SK-N-SH (cell line): ENCODE measurements around the gene TPP1. TPM values are rescaled to one million over a fixed set of nuclear protein-coding genes. Genes with fewer than 3 reads are reported as not detected.

Source experiments
- CTCF ChIA-PET: fragments of 300-600, 350-600 bp; formaldehyde crosslinking; extraction: SDS; loops from one replicate; lab custom pipeline; 2021; lab: Yijun Ruan, JAX
- POLR2A ChIA-PET: fragments of 350-600 bp; sonication (Branson Sonifier 250); formaldehyde crosslinking; extraction: SDS; loops from one replicate; lab custom pipeline; 2020; ENCODE audit warnings: antibody characterized with exemption, inconsistent platforms; lab: Yijun Ruan, JAX
- DNase-seq: peaks from one replicate; pipeline ENCODE4 v3.0.0; 2012
- H2AFZ ChIP-seq: fragments of 200-600 bp; sonication (generic); 2 replicates; pipeline ENCODE4 v1.8.1; 2016; ENCODE audit warnings: antibody characterized with exemption, mild to moderate bottlenecking, low read depth
- H3F3A ChIP-seq: fragments of 200-600 bp; sonication (generic); replicated peaks from 2 replicates; pipeline ENCODE3; 2016; ENCODE audit warnings: antibody characterized with exemption, mild to moderate bottlenecking; ENCODE audit not compliant: insufficient read depth
- H3K27ac ChIP-seq, 2 experiments: fragments of 200-500 bp in 1 of 2; fragments of 200-600 bp in 1 of 2; sonication (Bioruptor generic) in 1 of 2; sonication (generic), shearing (Covaris generic) in 1 of 2; 2 replicates each; pipeline versions ENCODE4 v1.5.1 to v1.6.1; 2014 to 2016; ENCODE audit warnings: low read depth in 2 of 2, inconsistent platforms in 1 of 2, low read length in 1 of 2, mild to moderate bottlenecking in 1 of 2, mixed read lengths in 1 of 2
- H3K27me3 ChIP-seq: fragments of 200-600 bp; sonication (generic), shearing (Covaris generic); 2 replicates; pipeline ENCODE4 v1.6.1; 2016; ENCODE audit warnings: mixed run types; ENCODE audit not compliant: insufficient read depth
- H3K36me3 ChIP-seq, 2 experiments: fragments of 200-500 bp in 1 of 2; fragments of 200-600 bp in 1 of 2; sonication (Bioruptor generic) in 1 of 2; sonication (generic) in 1 of 2; replicated peaks in 1 of 2; 2 replicates each; pipeline versions ENCODE3 to v1.5.1; 2014 to 2016; ENCODE audit warnings: low read length in 1 of 2, mild to moderate bottlenecking in 1 of 2; ENCODE audit not compliant: insufficient read depth in 2 of 2, control insufficient read depth in 1 of 2
- H3K4me1 ChIP-seq, 2 experiments: fragments of 200-500 bp in 1 of 2; fragments of 200-600 bp in 1 of 2; sonication (Bioruptor generic) in 1 of 2; sonication (generic), shearing (Covaris generic) in 1 of 2; 2 replicates each; pipeline versions ENCODE4 v1.5.1 to v1.6.1; 2014 to 2016; ENCODE audit warnings: low read depth in 1 of 2, low read length in 1 of 2, mixed run types in 1 of 2; ENCODE audit not compliant: insufficient read depth in 2 of 2, control insufficient read depth in 1 of 2
- H3K4me2 ChIP-seq: fragments of 200-600 bp; sonication (generic), shearing (Covaris generic); 2 replicates; pipeline ENCODE4 v1.6.1; 2017; ENCODE audit warnings: mixed run types
- H3K4me3 ChIP-seq, 2 experiments: fragments of 200-500 bp in 1 of 2; fragments of 200-600 bp in 1 of 2; sonication (Bioruptor generic) in 1 of 2; sonication (generic), shearing (Covaris generic) in 1 of 2; 2 replicates each; pipeline versions ENCODE4 v1.5.1 to v1.8.1; 2014 to 2016; ENCODE audit warnings: low read depth in 2 of 2, inconsistent platforms in 1 of 2, low read length in 1 of 2, mild to moderate bottlenecking in 1 of 2, mixed read lengths in 1 of 2, moderate library complexity in 1 of 2
- H3K79me2 ChIP-seq: fragments of 200-600 bp; sonication (generic); 2 replicates; pipeline ENCODE4 v1.8.1; 2017; ENCODE audit warnings: mild to moderate bottlenecking; ENCODE audit not compliant: insufficient read depth
- H3K9ac ChIP-seq: fragments of 200-600 bp; sonication (generic); 2 replicates; pipeline ENCODE4 v1.6.1; 2017; ENCODE audit warnings: mixed run types
- H3K9me2 ChIP-seq: fragments of 200-600 bp; sonication (generic); 2 replicates; pipeline ENCODE4 v1.6.1; 2017; ENCODE audit warnings: mixed run types
- H3K9me3 ChIP-seq: fragments of 200-600 bp; sonication (generic); 2 replicates; pipeline ENCODE4 v1.6.1; 2017; ENCODE audit warnings: mixed run types, mild to moderate bottlenecking, moderate library complexity
- H4K20me1 ChIP-seq: fragments of 200-600 bp; sonication (generic); 2 replicates; pipeline ENCODE4 v1.6.1; 2017; ENCODE audit warnings: mild to moderate bottlenecking, mixed run types; ENCODE audit not compliant: insufficient read depth
- CHD2 ChIP-seq: fragments of 150-350 bp; IDR thresholded peaks from 2 replicates; pipeline ENCODE4 v1.6.1; 2018; ENCODE audit warnings: low read length; ENCODE audit not compliant: partially characterized antibody
- EP300 ChIP-seq, 2 experiments: IDR thresholded peaks; 2 replicates each; pipeline versions ENCODE4 v1.4.0 to v1.6.1; 2012; ENCODE audit warnings: borderline replicate concordance in 1 of 2, low read depth in 1 of 2, low read length in 1 of 2
- EZH2phosphoT487 ChIP-seq: fragments of 200-600 bp; sonication (generic); IDR thresholded peaks from 2 replicates; pipeline ENCODE4 v1.6.1; 2017; ENCODE audit warnings: low read depth, mixed run types, mild to moderate bottlenecking, antibody characterized with exemption, moderate library complexity, borderline replicate concordance
- FOSL2 ChIP-seq: IDR thresholded peaks from 2 replicates; pipeline ENCODE4 v1.4.0; 2012; ENCODE audit warnings: low read depth, mild to moderate bottlenecking, moderate library complexity, borderline replicate concordance
- FOXJ3 ChIP-seq: sonication (generic); formaldehyde crosslinking; IDR thresholded peaks from 2 replicates; pipeline ENCODE4 v1.5.1; 2020; ENCODE audit warnings: mild to moderate bottlenecking, missing genetic modification reagents
- FOXM1 ChIP-seq: IDR thresholded peaks from 2 replicates; pipeline ENCODE4 v1.4.0; 2012; ENCODE audit warnings: low read depth, mild to moderate bottlenecking
- GABPA ChIP-seq: IDR thresholded peaks from 2 replicates; pipeline ENCODE4 v1.4.0; 2012; ENCODE audit warnings: low read depth, mild to moderate bottlenecking
- JUND ChIP-seq: IDR thresholded peaks from 2 replicates; pipeline ENCODE4 v1.4.0; 2012
- MAX ChIP-seq: IDR thresholded peaks from 2 replicates; pipeline ENCODE4 v1.4.0; 2012; ENCODE audit warnings: low read depth
- MEF2A ChIP-seq: IDR thresholded peaks from 2 replicates; pipeline ENCODE4 v1.4.0; 2012; ENCODE audit warnings: low read depth, borderline replicate concordance
- NFIC ChIP-seq: IDR thresholded peaks from 2 replicates; pipeline ENCODE4 v1.4.0; 2012; ENCODE audit warnings: borderline replicate concordance
- NRF1 ChIP-seq: IDR thresholded peaks from 2 replicates; pipeline ENCODE4 v1.6.1; 2012; ENCODE audit warnings: low read depth, mild to moderate bottlenecking, low read length
- POLR2AphosphoS5 ChIP-seq: IDR thresholded peaks from 2 replicates; pipeline ENCODE4 v1.6.1; 2012; ENCODE audit warnings: low read depth, low read length
- REST ChIP-seq: IDR thresholded peaks from 2 replicates; pipeline ENCODE4 v1.6.1; 2012; ENCODE audit warnings: mild to moderate bottlenecking, low read depth, low read length, moderate library complexity
- RFX5 ChIP-seq: IDR thresholded peaks from 2 replicates; pipeline ENCODE4 v1.6.1; 2012; ENCODE audit warnings: mild to moderate bottlenecking, improper control_type of control experiment, low read length
- RXRA ChIP-seq: IDR thresholded peaks from 2 replicates; pipeline ENCODE4 v1.4.0; 2012; ENCODE audit warnings: low read depth, mild to moderate bottlenecking, borderline replicate concordance
- SIN3A ChIP-seq: IDR thresholded peaks from 2 replicates; pipeline ENCODE4 v1.6.1; 2012; ENCODE audit warnings: low read depth, mild to moderate bottlenecking, low read length, moderate library complexity, borderline replicate concordance
- SMC3 ChIP-seq: IDR thresholded peaks from 2 replicates; pipeline ENCODE4 v1.6.1; 2012; ENCODE audit warnings: low read depth, low read length, improper control_type of control experiment
- TCF12 ChIP-seq: IDR thresholded peaks from 2 replicates; pipeline ENCODE4 v1.4.0; 2012
- TEAD4 ChIP-seq: IDR thresholded peaks from 2 replicates; pipeline ENCODE4 v1.4.0; 2012; ENCODE audit warnings: mild to moderate bottlenecking, borderline replicate concordance; ENCODE audit not compliant: insufficient read depth
- USF1 ChIP-seq: IDR thresholded peaks from 2 replicates; pipeline ENCODE4 v1.4.0; 2012; ENCODE audit warnings: low read depth, borderline replicate concordance
- USF2 ChIP-seq: fragments of 150-350 bp; IDR thresholded peaks from 2 replicates; pipeline ENCODE4 v1.6.1; 2017; ENCODE audit warnings: antibody characterized with exemption, low read length, low read depth, borderline replicate concordance
- WGBS: methylation state at CpG from one replicate; pipeline ENCODE4 v1.1.6; 2017; ENCODE audit warnings: low lambda C conversion rate; 5-methylcytosine and 5-hydroxymethylcytosine counted together
- polyA plus RNA-seq, 3 experiments: library from polyadenylated mRNA; depleted of rRNA; stranded (reverse); fragments of >200 nt; gene quantifications; 2 replicates each; pipeline ENCODE4 v1.2.3, GENCODE V29; 2012
- TF ChIP-seq, protein P1 (sequence below): fragments of 150-350 bp; IDR thresholded peaks from 2 replicates; pipeline ENCODE4 v1.6.1; 2016; ENCODE audit warnings: mild to moderate bottlenecking, low read depth, low read length
- TF ChIP-seq, protein P2 (sequence below): IDR thresholded peaks from 2 replicates; pipeline ENCODE4; 2012

TPP1 gene
- polyA plus RNA-seq, 1 of the 3 experiments (the other 2 are of a cell fraction): 105 TPM

- no peaks in the 10 kb centered on the region for H3K9me2 ChIP-seq
- H3K27ac ChIP-seq: peak overlapping the region; percentile 90 to 93
- ChIA-PET CTCF (interaction anchor here (1.0 to 2.2 kb wide), 3 partner anchors 28 to 107 kb away, joined by 3 to 6 read pairs (median 5); partner anchors contain the start of gene MRPL17), POLR2A (no interaction called here)
- no peak overlapping the region; a peak in 1 of 4 replicates for H3K4me3 ChIP-seq
- peak; percentile 56 for DNase-seq
- H3K79me2 ChIP-seq: peaks cover 7% of the 10 kb centered on the region; the same call in 1 of the 2 replicates
- H3F3A ChIP-seq: peaks cover 28% of the 10 kb centered on the region
- WGBS: 11% methylated on average over 5 of the region's 6 CpGs
- no peaks in the 10 kb centered on the region for H3K9me3 ChIP-seq
- peaks cover 17 to 27% of the 10 kb centered on the region in 2 experiments for H3K4me1 ChIP-seq
- H2AFZ ChIP-seq: no peak overlapping the region; the same call in 1 of the 2 replicates
- H3K9ac ChIP-seq: peak overlapping the region; percentile 24; the same call in 1 of the 2 replicates
- H3K36me3 ChIP-seq: no peaks in the 10 kb centered on the region
- H4K20me1 ChIP-seq: no peaks in the 10 kb centered on the region; the same call in 1 of the 2 replicates
- no peaks in the 10 kb centered on the region for H3K27me3 ChIP-seq
- H3K4me2 ChIP-seq: peak overlapping the region; percentile 61
- TF ChIP-seq JUND: peak; percentile 64
- no peak for TF ChIP-seq NRF1
- TF ChIP-seq EP300 (IDR thresholded peaks at IDR 0.05; ENCODE audit: borderline replicate concordance in 1 of 2, low read depth in 1 of 2, low read length in 1 of 2): peak; percentile 10 to 85; a peak in 1 of 4 replicates
- peak; percentile 76; the same call in 1 of the 2 replicates for TF ChIP-seq FOXM1
- no peak for TF ChIP-seq MEF2A
- peak; percentile 97 for TF ChIP-seq TCF12
- TF ChIP-seq REST: no peak
- TF ChIP-seq SIN3A: no peak; the same call in 1 of the 2 replicates
- no peak for TF ChIP-seq EZH2phosphoT487
- TF ChIP-seq RXRA: peak; percentile 51; the same call in 1 of the 2 replicates
- no peak; the same call in 1 of the 2 replicates for TF ChIP-seq SMC3
- TF ChIP-seq MAX: peak; percentile 45; the same call in 1 of the 2 replicates
- peak; percentile 99 for TF ChIP-seq NFIC
- no peak for TF ChIP-seq CHD2
- TF ChIP-seq POLR2AphosphoS5: peak; percentile 75
- TF ChIP-seq FOXJ3 (CRISPR knock-in tag): no peak
- no peak for TF ChIP-seq USF2
- TF ChIP-seq FOSL2: peak; percentile 28; the same call in 1 of the 2 replicates
- no peak for TF ChIP-seq USF1
- TF ChIP-seq, protein P1, sequence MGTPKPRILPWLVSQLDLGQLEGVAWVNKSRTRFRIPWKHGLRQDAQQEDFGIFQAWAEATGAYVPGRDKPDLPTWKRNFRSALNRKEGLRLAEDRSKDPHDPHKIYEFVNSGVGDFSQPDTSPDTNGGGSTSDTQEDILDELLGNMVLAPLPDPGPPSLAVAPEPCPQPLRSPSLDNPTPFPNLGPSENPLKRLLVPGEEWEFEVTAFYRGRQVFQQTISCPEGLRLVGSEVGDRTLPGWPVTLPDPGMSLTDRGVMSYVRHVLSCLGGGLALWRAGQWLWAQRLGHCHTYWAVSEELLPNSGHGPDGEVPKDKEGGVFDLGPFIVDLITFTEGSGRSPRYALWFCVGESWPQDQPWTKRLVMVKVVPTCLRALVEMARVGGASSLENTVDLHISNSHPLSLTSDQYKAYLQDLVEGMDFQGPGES: no peak
- TF ChIP-seq RFX5: no peak
- TF ChIP-seq, protein P2, sequence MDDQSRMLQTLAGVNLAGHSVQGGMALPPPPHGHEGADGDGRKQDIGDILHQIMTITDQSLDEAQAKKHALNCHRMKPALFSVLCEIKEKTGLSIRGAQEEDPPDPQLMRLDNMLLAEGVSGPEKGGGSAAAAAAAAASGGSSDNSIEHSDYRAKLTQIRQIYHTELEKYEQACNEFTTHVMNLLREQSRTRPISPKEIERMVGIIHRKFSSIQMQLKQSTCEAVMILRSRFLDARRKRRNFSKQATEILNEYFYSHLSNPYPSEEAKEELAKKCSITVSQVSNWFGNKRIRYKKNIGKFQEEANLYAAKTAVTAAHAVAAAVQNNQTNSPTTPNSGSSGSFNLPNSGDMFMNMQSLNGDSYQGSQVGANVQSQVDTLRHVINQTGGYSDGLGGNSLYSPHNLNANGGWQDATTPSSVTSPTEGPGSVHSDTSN: peak; percentile 77
- TF ChIP-seq GABPA: 0 out of 2 replicates have a peak, but pooled peaks have one; percentile 4
- peak; percentile 76; the same call in 1 of the 2 replicates for TF ChIP-seq TEAD4
Measured at GRCh38 chr11:6576471-6577373, 42.5 kb downstream of the TPP1 start.
